HEK293 (cell line): Measurements from ENCODE around the gene ASB8.
A peak's percentile ranks its signal among the peaks of the same experiment; 100 is the strongest.

Experiments
- BCL6B ChIP-seq: fragments of 450-650 bp; formaldehyde crosslinking; IDR thresholded peaks from 2 replicates; pipeline ENCODE4 v1.5.1; 2017; ENCODE audit warnings: missing biosample characterization, missing genetic modification characterization
- MZF1 ChIP-seq: fragments of 450-650 bp; formaldehyde crosslinking; IDR thresholded peaks from 2 replicates; pipeline ENCODE4 v1.5.1; 2017; ENCODE audit warnings: missing biosample characterization, missing genetic modification characterization, borderline replicate concordance
- OVOL3 ChIP-seq: fragments of 450-650 bp; formaldehyde crosslinking; IDR thresholded peaks from 2 replicates; pipeline ENCODE4 v1.5.1; 2016; ENCODE audit warnings: missing biosample characterization, missing genetic modification characterization
- PRDM10 ChIP-seq: fragments of 450-650 bp; formaldehyde crosslinking; IDR thresholded peaks from 2 replicates; pipeline ENCODE4 v1.5.1; 2016; ENCODE audit warnings: missing biosample characterization, missing genetic modification characterization
- SCRT2 ChIP-seq: fragments of 450-650 bp; formaldehyde crosslinking; IDR thresholded peaks from 2 replicates; pipeline ENCODE4 v1.5.1; 2016; ENCODE audit warnings: missing biosample characterization, missing genetic modification characterization
- SP2 ChIP-seq: fragments of 450-650 bp; formaldehyde crosslinking; IDR thresholded peaks from 2 replicates; pipeline ENCODE4 v1.5.1; 2016; ENCODE audit warnings: missing biosample characterization, missing genetic modification characterization
- SP7 ChIP-seq: fragments of 450-650 bp; formaldehyde crosslinking; IDR thresholded peaks from 2 replicates; pipeline ENCODE4 v1.5.1; 2016; ENCODE audit warnings: missing biosample characterization, missing genetic modification characterization
- ZFHX2 ChIP-seq: fragments of 450-650 bp; formaldehyde crosslinking; conservative IDR thresholded peaks from 2 replicates; pipeline ENCODE4 v1.5.1; 2016; ENCODE audit warnings: missing biosample characterization, missing genetic modification characterization
- ZFP41 ChIP-seq: fragments of 450-650 bp; formaldehyde crosslinking; IDR thresholded peaks from 2 replicates; pipeline ENCODE4 v1.5.1; 2016; ENCODE audit warnings: missing biosample characterization, missing genetic modification characterization, borderline replicate concordance
- ZNF211 ChIP-seq: fragments of 450-650 bp; formaldehyde crosslinking; IDR thresholded peaks from 2 replicates; pipeline ENCODE4 v1.5.1; 2016; ENCODE audit warnings: low read depth, missing biosample characterization, missing genetic modification characterization
- ZNF221 ChIP-seq: fragments of 450-650 bp; formaldehyde crosslinking; IDR thresholded peaks from 2 replicates; pipeline ENCODE4 v1.5.1; 2017; ENCODE audit warnings: missing biosample characterization, missing genetic modification characterization, borderline replicate concordance
- ZNF280D ChIP-seq: fragments of 450-650 bp; formaldehyde crosslinking; IDR thresholded peaks from 2 replicates; pipeline ENCODE4 v1.5.1; 2016; ENCODE audit warnings: missing biosample characterization, missing genetic modification characterization
- ZNF292 ChIP-seq: fragments of 450-650 bp; formaldehyde crosslinking; IDR thresholded peaks from 2 replicates; pipeline ENCODE4 v1.5.1; 2016; ENCODE audit warnings: low read depth, missing biosample characterization, missing genetic modification characterization, borderline replicate concordance
- ZNF37A ChIP-seq: fragments of 450-650 bp; IDR thresholded peaks from 2 replicates; pipeline ENCODE4 v1.5.1; 2018; ENCODE audit warnings: missing biosample characterization, missing genetic modification characterization
- ZNF398 ChIP-seq: fragments of 450-650 bp; formaldehyde crosslinking; IDR thresholded peaks from 2 replicates; pipeline ENCODE4 v1.5.1; 2017; ENCODE audit warnings: missing biosample characterization, missing genetic modification characterization
- ZNF488 ChIP-seq: fragments of 450-650 bp; formaldehyde crosslinking; IDR thresholded peaks from 2 replicates; pipeline ENCODE4 v1.5.1; 2016; ENCODE audit warnings: missing biosample characterization, missing genetic modification characterization
- ZNF548 ChIP-seq: fragments of 450-650 bp; formaldehyde crosslinking; IDR thresholded peaks from 2 replicates; pipeline ENCODE4 v1.5.1; 2016; ENCODE audit warnings: missing biosample characterization, missing genetic modification characterization
- ZNF561 ChIP-seq: fragments of 450-650 bp; IDR thresholded peaks from 2 replicates; pipeline ENCODE4 v1.5.1; 2018; ENCODE audit warnings: missing biosample characterization, missing genetic modification characterization, borderline replicate concordance
- ZNF596 ChIP-seq: fragments of 450-650 bp; IDR thresholded peaks from 2 replicates; pipeline ENCODE4 v1.5.0; 2018; ENCODE audit warnings: missing biosample characterization, mild to moderate bottlenecking, missing genetic modification characterization, moderate library complexity
- ZNF639 ChIP-seq: fragments of 450-650 bp; formaldehyde crosslinking; IDR thresholded peaks from 2 replicates; pipeline ENCODE4 v1.5.1; 2016; ENCODE audit warnings: missing biosample characterization, missing genetic modification characterization
- ZNF704 ChIP-seq: fragments of 450-650 bp; formaldehyde crosslinking; IDR thresholded peaks from 2 replicates; pipeline ENCODE4 v1.5.1; 2016; ENCODE audit warnings: missing biosample characterization, missing genetic modification characterization
- ZNF785 ChIP-seq: fragments of 450-650 bp; formaldehyde crosslinking; IDR thresholded peaks from 2 replicates; pipeline ENCODE4 v1.5.1; 2016; ENCODE audit warnings: missing biosample characterization, missing genetic modification characterization
- ZSCAN18 ChIP-seq: fragments of 450-650 bp; formaldehyde crosslinking; IDR thresholded peaks from 2 replicates; pipeline ENCODE4 v1.5.1; 2016; ENCODE audit warnings: missing biosample characterization, missing genetic modification characterization
- ZXDB ChIP-seq: fragments of 450-650 bp; formaldehyde crosslinking; IDR thresholded peaks from 2 replicates; pipeline ENCODE4 v1.5.1; 2016; ENCODE audit warnings: missing biosample characterization, missing genetic modification characterization

ASB8 gene

GRCh38 chr12:48119078-48119833 is 38.1 kb downstream of the ASB8 start, which contains the start of gene PFKM (continued):
- TF ChIP-seq ZXDB (tag by site-specific recombination) (no peak; the same call in none of the 2 replicates), ZFP41 (tag by site-specific recombination) (no peak), SP2 (peak; percentile 76), ZNF280D (no peak), ZNF37A (tag by site-specific recombination) (no peak), ZNF561 (tag by site-specific recombination) (no peak), ZSCAN18 (tag by site-specific recombination) (0 out of 2 replicates have a peak, but pooled peaks have one; percentile 55), ZNF785 (tag by site-specific recombination) (no peak), ZNF548 (tag by site-specific recombination) (no peak), ZNF211 (tag by site-specific recombination) (no peak), ZNF221 (tag by site-specific recombination) (no peak), ZNF292 (tag by site-specific recombination) (no peak), MZF1 (tag by site-specific recombination) (no peak), ZNF488 (tag by site-specific recombination) (no peak), SCRT2 (no peak), ZNF639 (0 out of 2 replicates have a peak, but pooled peaks have one; percentile 17), SP7 (tag by site-specific recombination) (peak; percentile 73), ZNF398 (tag by site-specific recombination) (peak; percentile 79), OVOL3 (tag by site-specific recombination) (no peak), PRDM10 (peak; percentile 95), ZNF596 (no peak), ZFHX2 (tag by site-specific recombination) (no peak), BCL6B (no peak), ZNF704 (tag by site-specific recombination) (no peak)
